DND-41 (cell line): ENCODE results near the gene ZSWIM6.

ENCODE experiments used
- ATAC-seq: fragments of 200-7000 bp; cut with Tn5 transposase; 3 replicates; pipeline ENCODE4 v1.9.1; 2021; ENCODE audit warnings: low read depth; ENCODE audit not compliant: insufficient read depth
- DNase-seq: peaks from one replicate; pipeline ENCODE4 v3.0.0-alpha.2; 2020
- H2AFZ ChIP-seq: 2 replicates; pipeline ENCODE4 v1.6.0; 2012; ENCODE audit warnings: low read depth, low read length
- H3K27ac ChIP-seq: 2 replicates; pipeline ENCODE4 v1.5.1; 2012; ENCODE audit warnings: low read length, inconsistent platforms
- H3K27me3 ChIP-seq: fragments of 200-600 bp; sonication (generic); 2 replicates; pipeline ENCODE4 v1.6.0; 2012; ENCODE audit warnings: low read length, mild to moderate bottlenecking, inconsistent platforms; ENCODE audit not compliant: insufficient read depth, poor library complexity
- H3K36me3 ChIP-seq: 2 replicates; pipeline ENCODE4 v1.5.1; 2012; ENCODE audit warnings: low read length, inconsistent platforms; ENCODE audit not compliant: insufficient read depth
- H3K4me1 ChIP-seq: 2 replicates; pipeline ENCODE4 v1.5.1; 2012; ENCODE audit warnings: mild to moderate bottlenecking, low read length; ENCODE audit not compliant: insufficient read depth
- H3K4me2 ChIP-seq: 2 replicates; pipeline ENCODE4 v1.6.0; 2012; ENCODE audit warnings: mild to moderate bottlenecking, moderate library complexity, low read length, inconsistent platforms; ENCODE audit not compliant: insufficient read depth
- H3K4me3 ChIP-seq, 2 experiments: fragments of 200-600 bp in 1 of 2; shearing (Covaris generic) in 1 of 2; 2 replicates each; pipeline ENCODE4 v1.5.1; 2012 to 2016; ENCODE audit warnings: inconsistent platforms in 2 of 2, low read length in 2 of 2, mild to moderate bottlenecking in 2 of 2, low read depth in 1 of 2, moderate library complexity in 1 of 2
- H3K79me2 ChIP-seq: 2 replicates; pipeline ENCODE4 v1.6.0; 2012; ENCODE audit warnings: low read length, inconsistent platforms; ENCODE audit not compliant: insufficient read depth
- H3K9ac ChIP-seq: 2 replicates; pipeline ENCODE4 v1.6.0; 2012; ENCODE audit warnings: low read depth, mild to moderate bottlenecking, inconsistent platforms, low read length, moderate library complexity
- H3K9me3 ChIP-seq: 2 replicates; pipeline ENCODE4 v1.5.1; 2012; ENCODE audit warnings: low read length, moderate library complexity, mild to moderate bottlenecking, inconsistent platforms; ENCODE audit not compliant: insufficient read depth, severe bottlenecking
- H4K20me1 ChIP-seq: 2 replicates; pipeline ENCODE4 v1.6.0; 2012; ENCODE audit warnings: low read length; ENCODE audit not compliant: insufficient read depth
- EZH2 ChIP-seq: IDR thresholded peaks from 3 replicates; pipeline ENCODE4 v1.6.1; 2012; ENCODE audit warnings: borderline replicate concordance, low read depth, mild to moderate bottlenecking, moderate library complexity, low read length, inconsistent platforms; ENCODE audit not compliant: severe bottlenecking
- TF ChIP-seq, protein P1 (sequence below): IDR thresholded peaks from 2 replicates; pipeline ENCODE4 v1.5.1; 2012; ENCODE audit warnings: borderline replicate concordance, low read length, moderate library complexity, mild to moderate bottlenecking; ENCODE audit not compliant: poor library complexity, severe bottlenecking; ENCODE audit errors: extremely low read depth

Gene ZSWIM6

DNA sequence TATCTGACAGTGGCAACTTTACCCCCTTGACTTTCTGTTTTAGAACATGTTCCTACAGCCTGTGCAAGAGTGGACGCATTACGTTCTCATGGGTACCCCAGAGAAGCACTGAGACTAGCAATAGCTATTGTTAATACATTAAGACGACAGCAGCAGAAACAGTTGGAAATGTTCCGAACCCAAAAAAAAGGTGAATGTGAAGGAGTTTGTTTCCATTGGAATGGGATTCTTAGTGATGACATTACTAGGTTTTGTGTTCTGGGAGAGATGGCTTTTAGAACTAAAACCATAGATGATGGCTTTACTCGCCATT, 194.1 kb downstream of the ZSWIM6 start:
- no peaks in the 10 kb centered on the region for H3K27me3 ChIP-seq
- no peak overlapping the region for H3K4me2 ChIP-seq
- H3K79me2 ChIP-seq, result no peaks in the 10 kb centered on the region
- no peaks in the 10 kb centered on the region for H3K9me3 ChIP-seq
- H3K27ac ChIP-seq, result no peak overlapping the region
- no peaks in the 10 kb centered on the region for H3K36me3 ChIP-seq
- no peaks in the 10 kb centered on the region for H3K4me1 ChIP-seq
- ATAC-seq, result no peak
- no peak overlapping the region for H3K9ac ChIP-seq
- TF ChIP-seq, protein P1, sequence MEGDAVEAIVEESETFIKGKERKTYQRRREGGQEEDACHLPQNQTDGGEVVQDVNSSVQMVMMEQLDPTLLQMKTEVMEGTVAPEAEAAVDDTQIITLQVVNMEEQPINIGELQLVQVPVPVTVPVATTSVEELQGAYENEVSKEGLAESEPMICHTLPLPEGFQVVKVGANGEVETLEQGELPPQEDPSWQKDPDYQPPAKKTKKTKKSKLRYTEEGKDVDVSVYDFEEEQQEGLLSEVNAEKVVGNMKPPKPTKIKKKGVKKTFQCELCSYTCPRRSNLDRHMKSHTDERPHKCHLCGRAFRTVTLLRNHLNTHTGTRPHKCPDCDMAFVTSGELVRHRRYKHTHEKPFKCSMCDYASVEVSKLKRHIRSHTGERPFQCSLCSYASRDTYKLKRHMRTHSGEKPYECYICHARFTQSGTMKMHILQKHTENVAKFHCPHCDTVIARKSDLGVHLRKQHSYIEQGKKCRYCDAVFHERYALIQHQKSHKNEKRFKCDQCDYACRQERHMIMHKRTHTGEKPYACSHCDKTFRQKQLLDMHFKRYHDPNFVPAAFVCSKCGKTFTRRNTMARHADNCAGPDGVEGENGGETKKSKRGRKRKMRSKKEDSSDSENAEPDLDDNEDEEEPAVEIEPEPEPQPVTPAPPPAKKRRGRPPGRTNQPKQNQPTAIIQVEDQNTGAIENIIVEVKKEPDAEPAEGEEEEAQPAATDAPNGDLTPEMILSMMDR, result no peak
- no peak for TF ChIP-seq EZH2
- H4K20me1 ChIP-seq, result no peaks in the 10 kb centered on the region
- H2AFZ ChIP-seq, result no peak overlapping the region
- no peak overlapping the region for H3K4me3 ChIP-seq
- DNase-seq, result no peak

- no peaks in the 10 kb centered on the region for H4K20me1 ChIP-seq
- H3K9me3 ChIP-seq, result no peaks in the 10 kb centered on the region
- peaks cover 5% of the 10 kb centered on the region; the same call in 1 of the 2 replicates for H3K4me1 ChIP-seq
- H3K9ac ChIP-seq, result no peak overlapping the region
- H3K79me2 ChIP-seq, result no peaks in the 10 kb centered on the region
- no peak overlapping the region for H3K4me2 ChIP-seq
- H3K4me3 ChIP-seq, result no peak overlapping the region
- H3K27ac ChIP-seq, result no peak overlapping the region
- H2AFZ ChIP-seq, result no peak overlapping the region
- ATAC-seq, result no peak
- DNase-seq, result no peak
- no peaks in the 10 kb centered on the region for H3K27me3 ChIP-seq
- no peaks in the 10 kb centered on the region for H3K36me3 ChIP-seq
- TF ChIP-seq, protein P1, result no peak
- no peak for TF ChIP-seq EZH2
Measured at GRCh38 chr5:61532983-61533382, 200.9 kb downstream of the ZSWIM6 start.

GRCh38 chr5:61534481-61535267, 202.6 kb downstream of the ZSWIM6 start:
- Histone ChIP-seq H3K36me3 (no peaks in the 10 kb centered on the region; the same call in 1 of the 2 replicates), H3K4me2 (no peak overlapping the region), H3K9ac (no peak overlapping the region), H3K27me3 (no peaks in the 10 kb centered on the region), H3K4me3 (no peak overlapping the region), H3K79me2 (no peaks in the 10 kb centered on the region), H3K27ac (no peak overlapping the region), H3K4me1 (peaks cover 5% of the 10 kb centered on the region; the same call in 1 of the 2 replicates), H3K9me3 (no peaks in the 10 kb centered on the region), H4K20me1 (no peaks in the 10 kb centered on the region), H2AFZ (no peak overlapping the region)
- TF ChIP-seq, protein P1, result no peak
- no peak for TF ChIP-seq EZH2
- ATAC-seq, result peak; percentile 90
- DNase-seq, result peak; percentile 6
